Naive B cell (primary cell): ENCODE data around the gene THRSP. TPM values are rescaled to one million over a fixed set of nuclear protein-coding genes. Genes with fewer than 3 reads are reported as not detected.
"Not testable (repeated sequence)": the region's sequence is repeated elsewhere in the genome, so short reads cannot be mapped to it uniquely, and the experiment has no call there.

Experiments used
- ATAC-seq, 2 donors: fragments of 150-1000 bp; cut with Tn5 transposase; 2 replicates each; pipeline ENCODE4 v1.10.0; 2021; ENCODE audit warnings: low read depth in 2 of 2, mild to moderate bottlenecking in 2 of 2, moderate library complexity in 2 of 2
- DNase-seq: peaks from one replicate; pipeline ENCODE4 v3.0.0; 2022
- H3K27ac Mint-ChIP-seq, 6 donors: one replicate each; pipeline ENCODE4 v1.8.0; 2020 to 2022; ENCODE audit warnings: mild to moderate bottlenecking in 6 of 6, mixed read lengths in 6 of 6, moderate library complexity in 5 of 6, inconsistent platforms in 2 of 6
- H3K27me3 Mint-ChIP-seq, 3 donors: one replicate each; pipeline ENCODE4 v1.8.0; 2021 to 2022; ENCODE audit warnings: mixed read lengths in 3 of 3, mild to moderate bottlenecking in 1 of 3
- H3K36me3 Mint-ChIP-seq, 2 donors: one replicate each; pipeline ENCODE4 v1.8.0; 2020 to 2022; ENCODE audit warnings: mixed read lengths in 2 of 2, inconsistent platforms in 1 of 2, mild to moderate bottlenecking in 1 of 2
- H3K4me1 Mint-ChIP-seq, 3 donors: one replicate each; pipeline ENCODE4 v1.8.0; 2020 to 2022; ENCODE audit warnings: mixed read lengths in 3 of 3, inconsistent platforms in 1 of 3, mild to moderate bottlenecking in 1 of 3, moderate library complexity in 1 of 3
- H3K4me3 Mint-ChIP-seq, 8 donors: one replicate each; pipeline ENCODE4 v1.8.0; 2020 to 2022; ENCODE audit warnings: mild to moderate bottlenecking in 8 of 8, mixed read lengths in 8 of 8, moderate library complexity in 8 of 8, inconsistent platforms in 2 of 8
- H3K9me3 Mint-ChIP-seq, 7 donors: one replicate each; pipeline ENCODE4 v1.8.0; 2020 to 2022; ENCODE audit warnings: mixed read lengths in 7 of 7, mild to moderate bottlenecking in 5 of 7, inconsistent platforms in 2 of 7, moderate library complexity in 1 of 7
- polyA plus RNA-seq, 6 donors: library from polyadenylated mRNA; unstranded; fragments of 300-500 nt; fragmentation: Illumina TruSeq; gene quantifications; one replicate each; pipeline ENCODE4 v1.2.3, GENCODE V29; 2021; ENCODE audit warnings: low read depth in 6 of 6

The THRSP gene
- not detected for polyA plus RNA-seq

GRCh38 chr11:78063440-78064181 lies at the start of gene THRSP:
Gene THRSP (plus strand): TSS chr11:78063861. CDS start chr11:78063882, 21 bp downstream.
- H3K27me3 Mint-ChIP-seq = no peaks in the 10 kb centered on the region
- ATAC-seq (no peak), DNase-seq (no peak)
- no peaks in the 10 kb centered on the region for H3K9me3 Mint-ChIP-seq
- peaks cover 8 to 11% of the 10 kb centered on the region in 2 donors for H3K36me3 Mint-ChIP-seq
- H3K4me3 Mint-ChIP-seq = no peak within 1 kb of the TSS
- H3K4me1 Mint-ChIP-seq = peaks cover 0 to 3% (median 0%) of the 10 kb centered on the region in 3 donors
- H3K27ac Mint-ChIP-seq = peak within 1 kb of the TSS in 2 of 6 donors; percentile 57 to 64

GRCh38 chr11:78014937-78015520 lies 48.6 kb upstream of the THRSP start:
- peaks cover 0 to 17% (median 0%) of the 10 kb centered on the region in 3 donors for H3K27me3 Mint-ChIP-seq
- H3K4me3 Mint-ChIP-seq, ATAC-seq, H3K9me3 Mint-ChIP-seq, H3K4me1 Mint-ChIP-seq, DNase-seq, H3K36me3 Mint-ChIP-seq: not testable (repeated sequence)
- peak overlapping the region in 1 of 6 donors; percentile 52 for H3K27ac Mint-ChIP-seq

- no peak overlapping the region for H3K27ac Mint-ChIP-seq
- no peak overlapping the region for H3K4me3 Mint-ChIP-seq
- ATAC-seq (no peak), DNase-seq (no peak)
- H3K9me3 Mint-ChIP-seq = no peaks in the 10 kb centered on the region
- no peaks in the 10 kb centered on the region for H3K36me3 Mint-ChIP-seq
- H3K27me3 Mint-ChIP-seq = peaks cover 0 to 18% (median 0%) of the 10 kb centered on the region in 3 donors
- no peaks in the 10 kb centered on the region for H3K4me1 Mint-ChIP-seq
These were observed 47.8 kb upstream of the THRSP start for GRCh38 chr11:78015878-78016277.

- Mint-ChIP-seq H3K4me3 (no peak overlapping the region), H3K4me1 (peaks cover 6 to 13% (median 7%) of the 10 kb centered on the region in 3 donors), H3K36me3 (peaks cover 0 to 12% of the 10 kb centered on the region in 2 donors), H3K27ac (peak overlapping the region in 1 of 6 donors; percentile 40), H3K27me3 (peaks cover 19 to 34% (median 24%) of the 10 kb centered on the region in 3 donors), H3K9me3 (peaks cover 0 to 1% (median 0%) of the 10 kb centered on the region in 7 donors)
- ATAC-seq = no peak
- DNase-seq = no peak
These were observed 43.9 kb upstream of the THRSP start for GRCh38 chr11:78019808-78020207.

GRCh38 chr11:78020246-78020645 lies 43.4 kb upstream of the THRSP start:
- no peak for DNase-seq
- no peak for ATAC-seq
- Mint-ChIP-seq H3K27ac (no peak overlapping the region), H3K27me3 (peaks cover 19 to 31% (median 24%) of the 10 kb centered on the region in 3 donors), H3K4me1 (peaks cover 6 to 13% (median 7%) of the 10 kb centered on the region in 3 donors), H3K4me3 (no peak overlapping the region), H3K36me3 (peaks cover 0 to 12% of the 10 kb centered on the region in 2 donors), H3K9me3 (peaks cover 0 to 1% (median 0%) of the 10 kb centered on the region in 7 donors)

GRCh38 chr11:78021611-78022010 lies 42.0 kb upstream of the THRSP start:
- H3K9me3 Mint-ChIP-seq = peaks cover 0 to 1% (median 0%) of the 10 kb centered on the region in 7 donors
- ATAC-seq (no peak), DNase-seq (no peak)
- H3K27me3 Mint-ChIP-seq = peaks cover 19 to 29% (median 29%) of the 10 kb centered on the region in 3 donors
- peaks cover 6 to 13% (median 7%) of the 10 kb centered on the region in 3 donors for H3K4me1 Mint-ChIP-seq
- H3K27ac Mint-ChIP-seq = peak overlapping the region in 2 of 6 donors; percentile 75 to 80
- H3K4me3 Mint-ChIP-seq = no peak overlapping the region
- peaks cover 0 to 12% of the 10 kb centered on the region in 2 donors for H3K36me3 Mint-ChIP-seq

GRCh38 chr11:78022397-78023396 lies 41.0 kb upstream of the THRSP start, which contains the start of gene KCTD14:
Gene KCTD14 (minus strand): TSS chr11:78023276. CDS start chr11:78023249, 27 bp downstream.
- Mint-ChIP-seq H3K4me3 (peak within 1 kb of the TSS in 2 of 8 donors; percentile 62 to 80), H3K9me3 (peaks cover 0 to 2% (median 0%) of the 10 kb centered on the region in 7 donors), H3K4me1 (peaks cover 6 to 13% (median 7%) of the 10 kb centered on the region in 3 donors), H3K27ac (peak within 1 kb of the TSS in 3 of 6 donors; percentile 50 to 96 (median 67)), H3K36me3 (peaks cover 0 to 12% of the 10 kb centered on the region in 2 donors), H3K27me3 (peaks cover 19 to 29% (median 29%) of the 10 kb centered on the region in 3 donors)
- DNase-seq (no peak), ATAC-seq (no peak)

GRCh38 chr11:78023426-78023825 lies 40.2 kb upstream of the THRSP start:
- Mint-ChIP-seq H3K27ac (peak overlapping the region in 1 of 6 donors; percentile 67), H3K9me3 (peaks cover 0 to 5% (median 0%) of the 10 kb centered on the region in 7 donors)

GRCh38 chr11:78025378-78025777 lies 38.3 kb upstream of the THRSP start:
- Mint-ChIP-seq H3K4me3 (no peak overlapping the region), H3K27me3 (peaks cover 19 to 29% (median 20%) of the 10 kb centered on the region in 3 donors), H3K4me1 (peaks cover 6 to 13% (median 7%) of the 10 kb centered on the region in 3 donors), H3K36me3 (peaks cover 0 to 12% of the 10 kb centered on the region in 2 donors), H3K9me3 (peaks cover 0 to 5% (median 0%) of the 10 kb centered on the region in 7 donors), H3K27ac (no peak overlapping the region)
- ATAC-seq (no peak), DNase-seq (no peak)

More at GRCh38 chr11:78023426-78023825, 40.2 kb upstream of the THRSP start:
- H3K36me3 Mint-ChIP-seq = peaks cover 0 to 12% of the 10 kb centered on the region in 2 donors
- no peak overlapping the region for H3K4me3 Mint-ChIP-seq
- peaks cover 6 to 13% (median 7%) of the 10 kb centered on the region in 3 donors for H3K4me1 Mint-ChIP-seq
- DNase-seq (no peak), ATAC-seq (no peak)
- peaks cover 19 to 29% (median 29%) of the 10 kb centered on the region in 3 donors for H3K27me3 Mint-ChIP-seq

GRCh38 chr11:78027759-78028158 lies 35.9 kb upstream of the THRSP start:
- Mint-ChIP-seq H3K27me3 (peaks cover 5 to 20% (median 11%) of the 10 kb centered on the region in 3 donors), H3K36me3 (peaks cover 0 to 4% of the 10 kb centered on the region in 2 donors), H3K4me3 (no peak overlapping the region), H3K27ac (no peak overlapping the region), H3K4me1 (peaks cover 1 to 7% (median 2%) of the 10 kb centered on the region in 3 donors), H3K9me3 (peaks cover 0 to 5% (median 0%) of the 10 kb centered on the region in 7 donors)
- DNase-seq = no peak
- ATAC-seq = no peak

GRCh38 chr11:78028423-78028822 lies 35.2 kb upstream of the THRSP start:
- not testable (repeated sequence) for H3K4me1 Mint-ChIP-seq, H3K36me3 Mint-ChIP-seq, H3K4me3 Mint-ChIP-seq, DNase-seq, H3K9me3 Mint-ChIP-seq, H3K27ac Mint-ChIP-seq, ATAC-seq
- H3K27me3 Mint-ChIP-seq = peaks cover 0 to 13% (median 5%) of the 10 kb centered on the region in 3 donors

GRCh38 chr11:78030429-78031325 lies 33.0 kb upstream of the THRSP start:
- ATAC-seq (no peak), DNase-seq (no peak)
- Mint-ChIP-seq H3K36me3 (no peaks in the 10 kb centered on the region), H3K9me3 (peaks cover 0 to 5% (median 0%) of the 10 kb centered on the region in 7 donors), H3K27ac (peak overlapping the region in 1 of 6 donors; percentile 76), H3K4me3 (no peak overlapping the region), H3K4me1 (peaks cover 0 to 4% (median 3%) of the 10 kb centered on the region in 3 donors), H3K27me3 (peaks cover 0 to 9% (median 8%) of the 10 kb centered on the region in 3 donors)
